Hematopoietic multipotent progenitor cell treated with erythropoietin and hydrocortisone succinate and interleukin-3 and kit ligand, for 15 days (in vitro differentiated cells): ENCODE results near the gene SMARCD2.

Source experiments
- DNase-seq: peaks from one replicate; pipeline ENCODE4 v3.0.0-alpha.2; 2015; ENCODE audit warnings: low spot score

Gene SMARCD2

DNA sequence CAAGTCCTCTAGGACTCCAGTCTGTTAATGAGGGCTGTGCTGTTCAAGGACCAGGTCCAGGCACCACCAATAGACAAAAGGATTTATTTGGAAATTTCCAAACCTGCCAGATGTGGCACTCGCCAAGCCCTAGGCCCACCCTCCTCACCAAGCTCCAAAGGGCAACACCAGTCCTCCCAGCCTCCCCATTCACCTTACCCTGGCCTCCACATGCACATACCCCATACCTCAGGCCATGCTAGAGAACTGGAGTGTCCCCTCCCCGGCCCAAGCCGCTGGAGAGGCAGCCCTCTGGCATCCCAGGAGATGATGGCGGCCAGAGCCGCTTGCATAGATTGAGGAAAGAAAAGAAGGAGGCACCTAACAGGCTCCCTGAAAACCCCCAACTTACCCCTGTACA is 10.5 kb downstream of the SMARCD2 start:
- no peak for DNase-seq

DNA sequence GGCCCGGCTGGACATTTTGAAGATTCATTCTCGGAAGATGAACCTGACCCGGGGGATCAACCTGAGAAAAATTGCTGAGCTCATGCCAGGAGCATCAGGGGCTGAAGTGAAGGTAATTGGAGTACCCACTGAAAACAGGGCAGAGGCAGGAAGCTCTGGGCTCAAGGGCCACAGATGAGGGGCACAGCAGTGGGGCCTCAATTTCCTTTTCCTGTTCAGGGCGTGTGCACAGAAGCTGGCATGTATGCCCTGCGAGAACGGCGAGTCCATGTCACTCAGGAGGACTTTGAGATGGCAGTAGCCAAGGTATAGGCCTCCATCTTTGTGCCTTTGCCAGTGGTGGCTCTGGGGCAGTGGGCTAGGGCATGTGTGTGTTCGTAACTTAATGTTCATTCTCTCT is 11.0 kb downstream of the SMARCD2 start:
- DNase-seq = no peak

DNA sequence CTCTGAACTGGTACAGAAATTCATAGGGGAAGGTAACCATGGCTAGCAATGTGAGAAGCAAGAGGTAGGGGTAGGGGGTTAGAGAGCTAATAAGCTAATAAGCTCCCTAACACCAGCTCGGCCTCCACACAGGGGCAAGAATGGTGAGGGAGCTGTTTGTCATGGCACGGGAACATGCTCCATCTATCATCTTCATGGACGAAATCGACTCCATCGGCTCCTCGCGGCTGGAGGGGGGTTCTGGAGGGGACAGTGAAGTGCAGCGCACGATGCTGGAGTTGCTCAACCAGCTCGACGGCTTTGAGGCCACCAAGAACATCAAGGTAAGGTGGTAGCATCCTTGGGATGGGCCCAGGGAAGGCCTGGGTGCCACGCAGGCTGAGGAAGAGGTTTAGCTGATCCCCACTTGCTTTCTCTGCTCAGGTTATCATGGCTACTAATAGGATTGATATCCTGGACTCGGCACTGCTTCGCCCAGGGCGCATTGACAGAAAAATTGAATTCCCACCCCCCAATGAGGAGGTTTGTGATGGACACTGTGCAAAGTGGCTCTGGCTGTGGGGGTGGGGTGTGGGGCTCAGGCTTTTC is 11.5 kb downstream of the SMARCD2 start:
- DNase-seq = no peak

DNA sequence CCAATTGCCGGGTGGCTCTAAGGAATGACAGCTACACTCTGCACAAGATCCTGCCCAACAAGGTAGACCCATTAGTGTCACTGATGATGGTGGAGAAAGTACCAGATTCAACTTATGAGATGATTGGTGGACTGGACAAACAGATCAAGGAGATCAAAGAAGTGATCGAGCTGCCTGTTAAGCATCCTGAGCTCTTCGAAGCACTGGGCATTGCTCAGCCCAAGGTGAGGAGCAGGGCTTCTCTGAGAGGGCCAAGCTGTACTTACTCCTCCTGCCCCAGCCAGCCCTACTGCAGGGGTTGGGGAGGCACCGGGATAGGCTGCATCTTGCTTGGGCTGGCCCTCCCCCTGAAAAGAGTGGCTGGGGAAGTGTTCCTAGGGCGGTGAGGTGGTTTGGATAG is 12.2 kb downstream of the SMARCD2 start:
- no peak for DNase-seq

GRCh38 chr17:63828936-63829335 is 13.5 kb downstream of the SMARCD2 start:
- no peak for DNase-seq

GRCh38 chr17:63827801-63828221 is 14.7 kb downstream of the SMARCD2 start:
- DNase-seq = no peak

DNA sequence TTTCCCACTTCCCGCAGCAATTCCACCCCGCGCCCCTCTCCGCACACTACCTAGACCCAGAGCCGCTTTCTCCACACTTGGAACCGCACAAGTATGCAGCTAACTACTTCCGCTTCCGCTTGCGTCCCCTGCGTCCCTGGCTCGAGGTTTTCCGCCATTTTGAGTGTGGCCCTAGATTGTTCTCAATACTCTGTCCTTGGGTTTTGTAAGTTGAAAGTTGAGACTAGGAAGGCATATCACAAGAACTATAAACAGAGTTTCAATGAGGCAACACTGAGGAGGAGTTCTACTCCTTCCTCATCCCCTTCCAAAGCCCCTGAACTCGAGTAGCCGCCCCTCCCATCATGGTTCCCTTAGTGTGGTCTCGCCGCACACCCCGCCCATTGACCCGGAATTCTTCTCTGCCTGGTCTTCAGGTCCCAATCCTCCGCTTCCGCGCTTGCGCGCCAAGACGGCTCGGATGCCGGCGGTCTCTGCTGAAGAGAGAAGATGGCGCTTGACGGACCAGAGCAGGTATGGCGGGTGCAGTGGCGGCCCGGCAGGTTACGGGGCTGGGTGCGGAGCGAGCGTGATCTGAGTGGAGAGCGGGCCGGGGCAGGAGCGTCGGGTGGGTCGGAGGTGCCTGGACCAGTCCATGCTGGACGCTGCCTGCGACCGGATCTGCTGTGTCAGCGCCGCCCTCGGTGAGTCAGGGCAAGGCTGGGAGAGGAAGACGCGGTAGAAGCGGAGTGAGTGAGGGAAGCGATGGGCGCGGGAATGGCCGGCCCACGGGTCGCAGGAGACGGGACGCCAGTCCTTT is 15.3 kb downstream of the SMARCD2 start, which contains the start of the genes FTSJ3 and PSMC5:
FTSJ3 (minus strand) TSS at position 662 of the 799 bp plus-strand sequence. CDS start 761 bp downstream, outside the sequence.
PSMC5 (plus strand) TSS at position 430 of the 799 bp plus-strand sequence; CDS start at position 490, 60 bp downstream.
- DNase-seq = peak; percentile 96

DNA sequence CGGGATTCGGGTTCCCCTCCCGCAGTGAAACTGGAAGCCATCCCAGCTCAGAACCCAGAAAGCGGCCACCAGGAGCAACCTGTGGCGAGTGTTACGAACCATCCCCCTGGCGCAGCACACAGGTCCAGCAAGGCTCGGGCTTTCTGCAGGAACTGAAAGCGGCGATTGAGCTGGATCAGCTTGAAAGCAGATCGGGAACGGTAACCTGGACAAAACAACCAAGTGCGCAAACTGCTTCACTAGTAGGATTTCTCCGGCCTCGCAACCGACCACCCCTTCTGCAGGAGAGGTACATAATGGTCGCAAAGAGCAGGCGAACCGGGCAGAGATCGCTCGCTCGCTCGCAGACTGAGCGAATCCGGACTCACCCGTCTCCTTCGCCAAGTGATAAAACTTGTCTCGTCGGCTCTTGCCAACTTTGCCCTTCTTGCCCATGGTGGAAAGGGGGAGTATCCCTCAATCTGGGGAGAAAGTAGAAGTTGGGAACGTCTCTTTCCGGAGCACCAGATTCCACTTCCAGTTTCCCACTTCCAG is 15.9 kb downstream of the SMARCD2 start:
- DNase-seq = no peak

- no peak for DNase-seq
Observed at GRCh38 chr17:63824362-63824761, 18.1 kb downstream of the SMARCD2 start.

DNA sequence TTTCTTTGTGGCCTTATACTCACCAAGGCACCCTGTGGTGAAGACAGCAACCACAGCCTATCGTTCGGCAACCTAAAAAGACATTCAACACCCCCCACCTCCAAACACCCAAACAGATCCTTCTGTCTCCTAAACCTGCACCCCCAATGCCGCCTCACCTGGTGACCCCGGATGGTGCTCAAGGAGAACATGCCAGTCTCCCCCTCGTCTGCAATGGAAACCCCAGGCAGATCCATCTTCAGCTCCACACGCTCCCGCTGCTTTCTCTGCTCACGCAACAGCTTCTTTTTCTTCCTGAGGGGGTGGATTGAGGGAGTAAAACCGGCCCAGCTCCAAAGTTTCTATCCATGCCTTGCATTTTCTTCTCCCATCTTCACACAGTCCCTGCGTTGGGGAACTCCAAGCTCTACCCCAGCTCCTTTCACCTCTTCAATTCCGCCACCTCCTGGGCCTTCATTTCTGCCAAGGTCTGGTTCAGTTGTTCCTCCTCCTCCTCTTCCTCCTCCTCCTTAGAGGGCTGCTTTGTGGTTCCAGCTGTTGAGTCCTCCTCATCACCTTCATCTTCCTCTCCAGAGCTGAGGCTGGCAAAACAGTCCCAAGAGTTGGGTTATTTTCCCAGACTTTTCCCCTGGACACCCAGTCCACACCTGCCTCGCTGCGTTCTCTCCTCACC is 18.7 kb downstream of the SMARCD2 start:
- DNase-seq = no peak

GRCh38 chr17:63822537-63822936 is 19.9 kb downstream of the SMARCD2 start:
- no peak for DNase-seq

- no peak for DNase-seq
Observed at GRCh38 chr17:63821804-63822203, 20.7 kb downstream of the SMARCD2 start.

- no peak for DNase-seq
Observed at GRCh38 chr17:63820963-63821561, 21.4 kb downstream of the SMARCD2 start.

GRCh38 chr17:63819585-63820537 is 22.6 kb downstream of the SMARCD2 start:
- DNase-seq = no peak

DNA sequence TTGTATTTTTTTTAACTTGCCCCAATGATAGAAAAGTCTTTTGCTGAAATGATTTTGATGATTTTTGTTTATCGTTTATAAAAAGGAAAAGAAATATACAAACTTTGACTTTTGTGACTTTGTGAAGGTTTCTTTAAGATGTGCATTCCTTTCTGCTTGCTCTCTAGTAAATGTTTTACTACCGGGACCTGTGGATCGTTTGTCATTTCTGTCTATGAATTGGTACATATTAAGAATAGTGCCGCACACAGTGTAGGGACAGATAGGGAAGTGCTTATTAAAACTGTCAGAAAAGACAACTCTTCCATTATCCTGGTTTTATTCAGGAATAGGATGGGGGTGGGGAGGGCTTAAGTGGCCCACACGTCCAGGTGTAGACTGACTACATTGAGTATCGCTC is 23.4 kb downstream of the SMARCD2 start:
- DNase-seq = no peak

DNA sequence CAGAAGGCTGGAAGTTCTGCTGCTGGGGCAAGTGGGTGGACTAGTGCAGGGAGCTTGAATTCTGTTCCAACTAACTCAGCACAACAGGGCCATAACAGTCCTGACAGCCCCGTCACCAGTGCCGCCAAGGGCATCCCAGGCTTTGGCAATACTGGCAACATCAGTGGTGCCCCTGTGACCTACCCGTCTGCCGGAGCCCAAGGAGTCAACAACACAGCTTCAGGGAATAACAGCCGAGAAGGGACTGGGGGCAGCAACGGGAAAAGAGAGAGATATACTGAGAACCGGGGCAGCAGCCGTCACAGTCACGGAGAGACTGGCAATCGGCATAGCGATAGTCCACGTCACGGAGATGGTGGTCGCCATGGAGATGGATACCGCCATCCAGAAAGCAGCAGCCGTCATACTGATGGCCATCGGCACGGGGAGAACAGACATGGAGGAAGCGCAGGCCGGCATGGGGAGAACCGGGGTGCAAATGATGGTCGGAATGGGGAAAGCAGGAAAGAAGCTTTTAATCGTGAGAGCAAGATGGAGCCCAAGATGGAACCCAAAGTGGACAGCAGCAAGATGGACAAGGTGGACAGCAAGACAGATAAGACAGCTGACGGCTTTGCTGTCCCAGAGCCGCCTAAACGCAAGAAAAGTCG is 24.6 kb downstream of the SMARCD2 start:
- no peak for DNase-seq

DNA sequence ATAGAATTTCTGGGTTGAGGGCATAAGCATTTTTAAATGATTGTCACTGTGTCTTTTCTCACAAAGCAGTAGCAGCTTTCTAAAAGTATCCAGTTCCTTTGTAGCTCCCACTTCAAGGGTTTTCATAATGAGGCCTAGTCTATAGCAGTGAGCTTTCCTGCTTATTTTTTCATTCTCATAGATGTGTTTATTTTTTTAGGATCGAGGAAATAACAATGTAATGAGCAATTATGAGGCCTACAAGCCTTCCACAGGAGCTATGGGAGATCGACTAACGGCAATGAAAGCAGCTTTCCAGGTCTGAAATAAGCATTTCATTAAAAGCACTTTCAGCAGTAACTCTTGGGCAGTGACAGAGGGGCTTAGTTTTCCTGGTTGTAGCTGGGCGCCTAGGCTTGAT is 25.8 kb downstream of the SMARCD2 start:
- DNase-seq = no peak

- no peak for DNase-seq
Observed at GRCh38 chr17:63816123-63816522, 26.4 kb downstream of the SMARCD2 start.

DNA sequence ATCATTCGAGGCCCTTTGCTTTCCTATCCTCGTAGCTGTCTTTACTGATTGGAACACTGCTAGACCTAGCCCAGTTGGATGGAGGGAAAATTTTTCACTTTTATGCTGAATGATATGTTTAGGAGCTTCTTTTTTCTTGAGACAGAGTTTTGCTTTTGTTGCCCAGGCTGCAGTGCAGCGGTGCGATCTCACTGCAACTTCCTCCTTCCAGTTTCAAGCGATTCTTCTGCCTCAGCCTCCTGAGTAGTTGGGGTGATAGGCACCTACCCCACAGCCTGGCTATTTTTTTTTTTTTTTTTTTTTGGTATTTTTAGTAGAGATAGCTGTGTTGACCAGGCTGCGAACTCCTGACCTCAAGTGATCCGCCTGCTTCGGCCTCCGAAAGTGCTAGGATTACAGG is 32.5 kb downstream of the SMARCD2 start:
- DNase-seq = no peak

DNA sequence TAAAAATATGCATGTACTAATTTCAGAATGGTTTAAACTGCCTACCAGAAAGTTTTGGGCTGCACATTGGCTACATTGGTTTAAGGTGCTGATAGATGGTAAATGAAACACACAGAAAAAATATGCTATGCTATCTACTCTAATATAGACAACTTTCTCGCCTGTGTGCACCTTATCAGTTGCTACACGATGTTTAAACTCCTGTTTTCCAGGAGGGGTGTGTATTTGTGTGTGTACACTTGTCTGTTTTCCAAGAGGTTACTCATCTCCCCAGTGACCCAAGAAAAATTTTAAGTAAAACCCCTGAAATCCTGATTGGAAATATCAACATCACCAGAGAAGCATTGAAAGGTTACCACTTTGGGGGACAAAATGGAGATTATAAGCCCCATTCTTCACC is 36.9 kb downstream of the SMARCD2 start:
- peak; percentile 51 for DNase-seq

DNA sequence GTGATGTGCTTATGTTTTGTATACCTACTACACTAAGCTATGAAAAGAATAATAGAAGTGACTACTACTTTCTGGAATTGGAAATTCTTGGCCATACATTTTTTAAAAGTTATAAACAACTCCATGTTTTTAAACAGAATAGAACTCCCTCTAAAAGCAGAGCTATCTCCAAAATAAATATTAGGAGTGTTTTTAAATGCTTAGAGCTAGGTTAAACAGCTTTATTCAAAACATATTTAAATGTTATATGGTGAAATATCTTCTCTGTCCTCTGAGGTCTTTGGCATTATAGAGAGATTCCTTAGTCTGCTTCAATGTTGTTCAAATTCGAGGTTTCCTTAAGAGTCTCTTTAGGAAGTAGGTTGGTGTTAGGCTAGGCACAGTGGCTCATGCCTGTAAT is 38.2 kb downstream of the SMARCD2 start:
- DNase-seq = no peak
